GM19452 (cell line): Measurements from ENCODE around the gene CHN2.

Experiments used
- ATAC-seq: cut with Tn5 transposase; IDR thresholded peaks from one replicate; pipeline ENCODE4 v1.9.1; 2021; ENCODE audit not compliant: unreplicated experiment

Gene CHN2

GRCh38 chr7:29485339-29486190 lies 291.0 kb downstream of the CHN2 start:
- ATAC-seq = no peak

GRCh38 chr7:29486191-29486700 lies 291.7 kb downstream of the CHN2 start:
- ATAC-seq = no peak

GRCh38 chr7:29487424-29487823 lies 292.8 kb downstream of the CHN2 start:
- ATAC-seq = no peak

DNA sequence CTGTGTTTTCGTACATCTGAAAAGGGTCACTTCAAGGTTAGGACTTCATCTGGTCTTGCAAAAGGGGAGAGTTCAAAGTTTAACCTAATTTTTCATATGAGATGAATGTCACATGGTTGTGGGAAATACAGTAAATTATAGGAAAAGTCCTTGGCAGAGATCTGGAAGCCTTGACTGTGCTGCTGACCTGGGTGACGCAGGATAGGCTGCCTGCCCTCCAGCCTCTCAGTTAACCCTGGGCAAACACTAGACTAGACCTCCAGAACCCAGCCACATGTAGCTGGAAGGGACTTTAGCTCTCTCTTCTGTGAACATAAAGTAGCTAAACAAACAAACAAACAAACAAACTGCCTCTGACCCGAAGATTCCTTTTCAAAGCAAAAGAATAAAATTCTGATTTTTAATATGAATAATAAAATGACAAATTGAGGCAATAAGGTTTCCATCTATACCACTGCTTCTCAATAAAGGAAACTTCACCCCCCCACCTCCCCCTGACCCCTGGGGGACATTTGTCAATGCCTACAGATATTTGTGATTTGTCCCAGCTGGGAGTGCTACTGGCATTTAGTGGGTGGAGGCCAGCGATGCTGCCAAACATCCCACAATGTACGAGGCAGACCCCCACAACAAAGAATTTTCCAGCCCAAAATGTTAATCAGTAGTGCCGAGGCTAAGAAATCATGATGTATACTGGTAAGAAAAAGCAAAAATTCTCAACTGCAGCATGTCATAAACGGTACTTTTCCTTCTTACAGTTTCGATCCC lies 293.8 kb downstream of the CHN2 start:
- ATAC-seq = no peak

- ATAC-seq = no peak
Measured at GRCh38 chr7:29488977-29489376, 294.4 kb downstream of the CHN2 start.

DNA sequence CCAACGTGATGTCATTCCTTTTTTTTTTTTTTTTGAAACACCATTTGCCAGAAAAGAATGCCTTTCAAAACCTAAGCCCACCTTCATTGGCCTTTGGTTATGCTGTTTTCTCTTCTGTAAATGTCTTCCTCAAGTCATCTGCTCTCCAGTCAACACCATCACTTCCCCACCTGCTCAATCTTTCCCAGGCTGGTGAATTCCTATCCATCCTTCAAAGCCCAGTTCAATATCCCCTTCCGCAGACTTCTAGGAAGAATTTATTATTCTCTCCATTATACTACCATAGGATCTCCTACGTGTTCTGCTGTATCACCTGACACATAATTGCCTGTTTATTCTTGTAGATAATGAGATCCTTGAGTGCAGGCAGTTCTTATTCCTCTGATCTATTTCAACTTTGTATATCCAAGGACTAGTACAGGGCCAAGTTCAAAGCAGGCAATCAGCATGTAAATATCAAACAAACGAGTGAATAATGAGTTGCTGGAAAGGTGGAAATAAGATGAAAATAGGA lies 295.6 kb downstream of the CHN2 start:
- ATAC-seq = no peak

DNA sequence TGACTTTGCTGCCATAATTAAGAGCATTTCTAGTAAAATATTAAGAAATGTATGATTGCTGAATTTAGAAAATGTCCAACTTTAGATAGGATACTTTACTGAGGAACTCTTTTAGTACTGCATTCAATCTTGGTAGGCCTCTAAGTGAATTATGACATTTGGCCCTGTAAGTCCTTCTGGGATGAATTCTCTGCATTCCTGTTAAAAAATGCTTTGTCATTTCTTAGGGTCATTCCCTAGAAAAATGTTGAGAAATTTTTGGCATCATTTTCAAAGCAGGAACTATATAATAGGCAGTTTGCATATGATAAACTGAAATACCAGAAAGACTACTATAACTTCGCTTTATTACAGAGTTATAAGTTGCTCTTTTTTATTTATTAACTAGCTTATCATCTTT lies 299.8 kb downstream of the CHN2 start:
- no peak for ATAC-seq

DNA sequence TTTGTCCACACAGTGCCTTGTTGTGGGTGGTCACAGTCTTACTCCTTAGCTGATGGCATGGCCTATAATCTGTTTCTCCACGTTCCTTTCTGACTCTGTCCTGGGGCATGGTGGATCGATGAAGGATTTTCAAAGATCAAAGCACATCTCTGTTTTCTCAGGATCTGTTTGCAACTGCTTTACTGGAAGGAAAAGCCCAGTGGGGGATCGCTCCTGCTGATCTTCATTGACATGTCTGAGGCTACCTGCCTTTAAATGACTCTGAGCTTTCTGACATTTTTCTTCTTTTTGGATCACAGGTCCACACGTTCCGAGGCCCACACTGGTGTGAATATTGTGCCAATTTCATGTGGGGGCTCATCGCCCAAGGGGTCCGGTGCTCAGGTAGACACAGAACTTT lies 301.1 kb downstream of the CHN2 start:
- ATAC-seq = no peak

GRCh38 chr7:29496355-29497020 lies 301.9 kb downstream of the CHN2 start:
- ATAC-seq = no peak

DNA sequence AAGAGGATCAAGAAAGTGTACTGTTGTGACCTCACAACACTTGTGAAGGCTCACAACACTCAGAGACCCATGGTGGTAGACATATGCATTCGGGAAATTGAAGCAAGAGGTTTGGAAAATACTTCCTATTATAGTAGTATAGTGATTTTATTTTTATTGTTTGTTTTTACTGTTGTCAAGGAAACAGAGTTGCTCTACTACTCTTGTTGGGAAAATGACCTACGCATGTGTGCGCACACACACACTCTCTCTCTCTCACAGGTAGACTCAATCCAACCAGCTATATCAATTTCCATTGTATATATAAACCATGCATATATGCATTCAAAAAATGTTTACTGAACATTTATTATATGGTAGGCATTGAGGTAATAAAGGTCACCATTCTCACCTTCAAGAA lies 305.4 kb downstream of the CHN2 start:
- no peak for ATAC-seq

GRCh38 chr7:29500719-29501118 lies 306.1 kb downstream of the CHN2 start:
- no peak for ATAC-seq

DNA sequence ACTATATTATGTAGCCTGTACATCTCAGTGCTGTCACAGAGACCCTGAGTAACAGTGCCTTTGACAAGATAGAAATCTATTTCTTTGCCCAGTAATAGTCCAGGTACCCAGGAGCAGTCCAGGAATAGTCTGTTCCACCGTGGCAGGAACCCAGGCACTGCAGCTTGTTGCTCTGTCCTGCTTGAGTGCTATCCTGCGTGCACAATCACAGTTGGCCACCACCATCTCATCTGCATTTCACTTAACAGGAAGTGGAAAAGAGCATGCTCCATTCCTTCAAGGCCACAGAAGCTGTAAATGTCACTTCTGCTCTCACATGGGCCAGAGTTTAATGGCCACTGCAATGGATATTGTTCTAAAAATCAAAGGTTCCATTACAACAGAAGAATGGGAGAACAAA lies 307.6 kb downstream of the CHN2 start:
- ATAC-seq = no peak

DNA sequence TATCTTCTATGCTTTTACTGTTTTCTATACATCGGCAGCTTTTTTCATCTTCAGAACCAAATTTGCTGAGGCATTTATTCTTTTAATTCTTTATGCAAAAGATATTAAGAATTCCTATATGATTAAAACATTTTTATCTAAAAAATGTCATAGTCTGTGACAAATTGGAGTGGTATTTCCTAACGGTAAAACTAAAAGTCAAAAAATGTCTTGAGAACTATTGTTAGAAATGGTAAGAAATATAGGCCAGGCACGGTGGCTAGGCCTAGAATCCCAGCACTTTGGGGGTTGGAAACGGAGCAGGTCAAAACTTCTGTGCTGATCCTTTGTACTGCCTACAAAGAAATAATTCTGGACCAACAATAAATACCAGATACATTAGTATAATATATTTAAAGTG lies 311.4 kb downstream of the CHN2 start:
- ATAC-seq = no peak

DNA sequence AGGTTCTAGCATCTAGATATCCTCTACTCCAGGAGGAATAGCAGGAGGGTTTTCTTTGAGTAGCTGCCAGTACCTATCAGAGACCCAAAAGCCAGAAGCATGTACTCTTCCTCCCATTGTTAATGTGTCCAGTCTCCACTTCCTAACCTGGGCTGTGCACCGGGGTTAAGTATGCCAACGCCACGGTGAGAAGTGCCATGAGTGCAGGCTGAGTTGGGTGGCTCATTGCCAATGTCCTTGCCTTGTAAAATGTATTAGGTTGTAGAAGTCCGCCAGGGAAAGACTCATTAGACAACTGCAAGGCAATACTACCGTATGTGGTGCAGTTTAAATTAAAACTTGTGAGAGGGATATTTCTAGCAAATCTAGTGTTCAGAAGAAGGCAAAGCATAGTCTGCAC lies 314.0 kb downstream of the CHN2 start:
- ATAC-seq = no peak

GRCh38 chr7:29510028-29510427 lies 315.5 kb downstream of the CHN2 start:
- no peak for ATAC-seq

- ATAC-seq = no peak
Measured at GRCh38 chr7:29511337-29511736, 316.8 kb downstream of the CHN2 start.

DNA sequence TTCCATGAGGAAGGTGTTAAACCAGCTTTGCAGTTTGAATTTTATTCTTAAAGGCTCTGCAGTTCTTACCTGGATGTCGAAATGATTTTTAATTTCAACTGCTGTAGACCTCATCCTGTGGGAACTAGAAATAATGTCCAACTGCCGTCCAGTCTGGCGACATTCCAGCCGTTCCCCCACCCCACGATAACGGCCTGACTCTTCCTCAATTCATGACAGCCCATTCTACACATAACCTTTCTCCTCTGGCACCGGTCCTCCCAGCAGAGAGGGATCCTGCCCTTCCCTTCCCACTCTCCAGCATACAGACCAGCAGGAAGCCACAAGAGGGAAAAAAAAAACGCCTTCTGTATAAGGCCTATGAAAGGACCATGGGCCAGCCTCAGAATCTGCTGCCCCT lies 317.3 kb downstream of the CHN2 start:
- no peak for ATAC-seq

DNA sequence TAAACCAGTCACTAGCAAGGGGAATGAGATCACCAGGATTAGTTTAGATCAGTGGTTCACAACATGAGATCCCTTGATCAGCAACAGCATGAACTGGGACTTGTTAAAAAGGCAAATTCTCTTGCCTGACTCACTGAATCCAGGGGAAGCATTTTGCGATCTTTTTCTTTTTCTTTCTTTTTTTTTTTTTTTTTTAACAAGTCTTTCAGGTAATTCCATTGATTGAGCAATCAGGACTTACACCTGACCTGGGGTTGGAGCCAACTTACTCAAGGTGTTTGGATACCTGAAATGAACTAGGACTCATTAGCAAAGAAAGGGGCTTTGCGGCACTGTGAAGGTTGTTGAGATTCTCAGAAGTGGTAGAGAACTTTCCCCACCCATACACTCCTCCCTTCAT lies 321.9 kb downstream of the CHN2 start:
- ATAC-seq = no peak

- no peak for ATAC-seq
Measured at GRCh38 chr7:29518616-29519015, 324.0 kb downstream of the CHN2 start.

GRCh38 chr7:29523728-29524127 lies 329.2 kb downstream of the CHN2 start:
- no peak for ATAC-seq

DNA sequence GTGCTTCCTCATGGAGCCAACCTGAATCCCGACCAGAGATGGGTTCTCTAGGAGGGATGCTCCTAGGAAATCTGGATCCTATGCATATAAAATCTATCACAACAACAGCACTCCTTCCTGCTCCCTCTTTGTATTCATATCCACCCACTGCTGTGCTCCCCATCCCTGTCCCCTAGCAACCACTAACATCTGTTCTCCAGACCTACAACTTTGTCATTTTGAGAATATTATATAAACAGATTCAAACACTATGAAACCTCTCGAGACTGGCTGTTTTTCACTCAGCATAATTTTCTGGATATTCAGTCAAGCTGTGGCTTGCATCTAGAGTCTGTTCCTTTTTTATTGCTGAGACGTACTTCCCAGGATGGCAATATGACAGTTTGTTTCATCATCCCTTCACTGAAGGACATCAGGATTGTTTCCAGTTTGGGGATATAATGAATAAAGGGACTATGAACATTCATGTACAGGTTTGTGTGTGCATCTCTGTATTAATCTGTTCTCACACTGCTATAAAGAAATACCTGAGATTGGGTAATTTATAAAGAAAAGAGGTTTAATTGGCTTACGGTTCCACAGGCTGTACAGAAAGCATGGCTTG lies 333.0 kb downstream of the CHN2 start:
- no peak for ATAC-seq
